NCI-H1930 (cell line): ENCODE data around the gene FLVCR1.
"Not testable (repeated sequence)": the region's sequence is repeated elsewhere in the genome, so short reads cannot be mapped to it uniquely, and the experiment has no call there.

ENCODE experiments used
- DNase-seq, 2 experiments: peaks; one replicate each; lab custom pipeline; 2025; lab: John Stamatoyannopoulos, UW

The FLVCR1 gene

DNA sequence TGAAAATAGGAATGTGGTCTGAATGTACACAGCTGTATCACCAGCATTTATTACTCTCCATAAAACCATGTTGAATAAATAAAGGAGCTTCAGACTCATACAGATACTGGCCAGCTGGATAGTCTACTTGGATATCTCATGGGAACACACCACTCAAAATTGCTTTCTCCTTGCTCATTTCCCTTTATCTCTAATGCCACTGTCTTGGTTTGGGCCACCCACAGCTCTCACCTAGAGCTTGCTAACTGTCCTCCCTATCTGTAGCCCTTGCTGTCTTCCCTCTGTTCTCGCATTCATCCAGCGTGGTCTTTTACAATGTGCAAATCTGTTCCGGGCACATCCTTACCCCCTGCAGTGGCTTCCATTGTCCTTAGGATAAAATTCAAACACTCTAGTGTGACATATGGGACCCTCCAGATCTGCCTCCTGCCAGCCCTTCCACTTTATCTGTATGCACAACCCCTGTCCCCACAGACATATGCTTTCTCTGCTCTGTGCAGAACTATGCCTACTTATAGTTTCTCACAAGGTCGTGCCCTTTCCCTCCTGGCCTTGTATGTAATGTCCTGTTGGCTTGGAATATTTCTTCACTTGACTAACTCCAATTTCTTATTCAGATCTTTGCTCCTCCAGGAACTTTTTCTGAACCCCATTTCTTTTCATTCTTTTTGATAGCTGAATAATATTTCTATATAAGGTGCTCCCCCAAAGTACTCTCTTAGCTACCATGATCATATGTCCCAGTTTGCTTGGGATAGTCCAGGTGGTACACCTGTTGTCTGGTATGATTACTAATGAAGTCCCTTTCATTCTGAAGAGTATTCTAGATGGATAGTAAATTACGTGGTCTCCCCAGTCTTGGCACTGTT is 2.9 kb downstream of the FLVCR1 start:
- no peak for DNase-seq

GRCh38 chr1:212862111-212862690 is 4.1 kb downstream of the FLVCR1 start:
- DNase-seq = no peak

DNA sequence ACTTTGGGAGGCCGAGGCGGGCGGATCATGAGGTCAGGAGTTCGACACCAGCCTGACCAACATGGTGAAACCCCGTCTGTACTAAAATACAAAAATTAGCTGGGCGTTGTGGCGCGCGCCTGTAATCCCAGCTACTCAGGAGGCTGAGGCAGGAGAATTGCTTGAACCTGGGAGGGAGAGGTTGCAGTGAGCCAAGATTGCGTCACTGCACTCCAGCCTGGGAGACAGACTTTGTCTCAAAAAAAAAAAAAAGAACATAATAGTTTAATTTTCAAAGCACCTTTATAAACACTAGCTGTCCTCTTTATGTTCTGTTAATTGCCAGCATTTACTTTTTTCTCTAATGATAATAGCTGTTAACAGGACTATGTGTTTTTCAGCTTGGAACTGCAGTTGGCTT is 5.3 kb downstream of the FLVCR1 start:
- DNase-seq = not testable (repeated sequence)

- DNase-seq = no peak
These were observed 6.1 kb downstream of the FLVCR1 start for GRCh38 chr1:212864201-212864600.

- DNase-seq = no peak
These were observed 9.1 kb downstream of the FLVCR1 start for GRCh38 chr1:212867192-212867591.

GRCh38 chr1:212871976-212872375 is 13.9 kb downstream of the FLVCR1 start:
- DNase-seq = no peak

DNA sequence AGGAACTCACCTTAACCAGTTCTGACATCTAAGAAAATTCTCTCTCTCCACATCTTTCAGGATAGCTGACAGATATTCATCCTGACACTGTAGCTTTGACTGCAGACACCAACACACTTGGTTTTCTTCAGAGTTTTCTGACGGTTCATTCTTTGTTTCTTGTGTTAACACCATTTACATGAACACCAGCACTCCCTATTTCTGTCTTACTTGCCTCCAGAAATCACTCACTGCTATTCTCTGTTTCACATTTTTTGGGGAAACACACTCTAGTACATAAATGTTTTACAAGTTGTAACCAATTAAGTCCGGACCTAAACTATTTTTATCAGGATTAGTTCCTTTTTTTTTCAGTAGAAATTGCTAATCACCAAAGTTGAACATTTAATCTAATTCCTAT is 15.4 kb downstream of the FLVCR1 start:
- no peak for DNase-seq

GRCh38 chr1:212878418-212878817 is 20.3 kb downstream of the FLVCR1 start:
- DNase-seq = no peak

DNA sequence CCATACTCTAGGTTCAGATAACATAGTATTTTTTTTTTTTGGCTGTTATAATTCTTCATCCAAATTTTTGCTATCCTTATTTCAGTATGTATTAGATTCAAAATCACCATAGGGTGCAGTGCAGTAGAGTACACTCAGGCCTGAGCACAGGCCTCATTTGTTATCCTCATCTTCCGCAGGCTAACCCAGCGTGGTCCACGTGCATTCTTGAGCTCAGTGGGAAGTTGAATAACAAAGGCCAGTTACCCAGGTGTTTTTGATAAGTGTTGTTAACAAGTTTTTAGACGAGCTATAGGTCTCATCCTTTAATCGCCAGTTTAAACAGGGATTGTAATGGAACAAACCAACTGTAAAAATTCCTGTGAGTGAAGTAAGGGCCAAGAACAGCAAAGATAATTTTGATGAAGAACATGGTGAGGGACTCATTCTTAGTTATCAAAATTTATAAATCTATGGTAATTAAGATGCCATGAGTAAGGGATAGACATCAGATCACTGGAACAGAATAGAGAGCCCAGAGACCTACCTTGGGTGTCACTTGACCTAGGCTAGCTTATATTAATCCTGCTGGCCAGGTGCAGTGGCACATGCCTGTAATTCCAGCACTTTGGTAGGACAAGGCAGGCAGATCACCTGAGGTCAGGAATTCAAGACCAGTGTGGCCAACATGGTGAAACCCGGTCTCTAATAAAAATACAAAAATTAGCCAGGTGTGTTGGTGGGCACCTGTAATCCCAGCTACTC is 22.0 kb downstream of the FLVCR1 start:
- no peak for DNase-seq

- no peak for DNase-seq
These were observed 26.5 kb downstream of the FLVCR1 start for GRCh38 chr1:212884592-212884991.

GRCh38 chr1:212892108-212892507 is 34.0 kb downstream of the FLVCR1 start:
- DNase-seq = no peak

DNA sequence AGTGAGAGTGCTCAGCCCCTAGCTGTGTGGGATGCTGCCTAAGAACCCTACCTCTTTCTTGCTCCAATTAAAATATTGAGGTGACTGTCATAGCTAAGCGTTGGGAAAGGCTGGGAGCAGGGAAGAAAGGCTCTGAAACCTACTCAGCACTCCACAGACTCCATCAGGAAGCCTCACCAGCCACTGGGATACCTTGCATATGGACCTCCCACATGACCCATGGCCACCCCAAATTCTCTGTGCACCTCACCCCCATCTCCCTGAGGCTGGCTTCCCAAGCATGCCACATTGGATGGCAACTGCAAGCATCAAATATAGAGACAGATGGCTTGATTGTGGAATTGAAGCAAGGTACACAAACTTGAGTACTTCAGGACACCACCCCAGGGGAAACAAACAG is 41.8 kb downstream of the FLVCR1 start:
- no peak for DNase-seq

DNA sequence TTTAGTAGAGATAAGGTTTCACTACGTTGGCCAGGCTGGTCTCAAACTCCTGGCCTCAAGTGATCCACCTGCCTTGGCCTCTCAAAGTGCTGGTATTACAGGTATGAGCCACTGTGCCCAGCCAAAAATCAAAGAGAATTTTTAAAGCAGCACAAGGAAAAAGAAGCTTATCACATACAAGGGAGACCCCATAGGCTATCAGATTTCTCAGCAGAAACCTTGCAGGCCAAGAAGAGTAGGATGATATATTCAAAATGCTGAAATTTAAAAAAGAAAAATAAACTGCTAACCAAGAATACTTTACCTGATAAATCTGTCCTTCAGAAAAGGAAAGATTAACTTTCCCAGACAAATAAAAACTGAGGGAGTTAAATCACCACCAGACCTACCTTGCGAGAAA is 43.2 kb downstream of the FLVCR1 start:
- DNase-seq = no peak

- DNase-seq = no peak
These were observed 44.0 kb downstream of the FLVCR1 start for GRCh38 chr1:212902054-212902453.

GRCh38 chr1:212903664-212904063 is 45.6 kb downstream of the FLVCR1 start:
- DNase-seq = no peak

GRCh38 chr1:212908071-212908470 is 50.0 kb downstream of the FLVCR1 start:
- DNase-seq = not testable (repeated sequence)

DNA sequence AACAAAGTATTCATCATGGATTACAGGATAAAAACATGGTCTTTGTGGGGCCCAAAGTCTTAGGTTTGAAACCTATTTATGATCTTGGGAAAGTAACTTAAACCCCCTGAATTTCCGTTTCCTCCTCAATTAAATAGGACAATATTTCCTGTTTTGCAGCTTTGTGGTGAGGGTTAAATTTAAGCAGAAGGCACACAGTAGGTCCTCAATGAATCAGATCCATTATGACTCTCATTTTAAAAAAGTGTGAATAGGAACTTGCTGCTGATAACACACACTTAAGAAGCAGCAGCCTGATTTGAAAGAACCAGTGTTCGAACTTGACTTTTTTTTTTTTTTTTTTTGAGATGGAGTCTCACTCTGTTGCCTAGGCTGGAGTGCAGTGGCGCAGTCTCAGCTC is 50.9 kb downstream of the FLVCR1 start:
- DNase-seq = no peak

GRCh38 chr1:212909652-212910063 is 51.6 kb downstream of the FLVCR1 start:
- DNase-seq = no peak

DNA sequence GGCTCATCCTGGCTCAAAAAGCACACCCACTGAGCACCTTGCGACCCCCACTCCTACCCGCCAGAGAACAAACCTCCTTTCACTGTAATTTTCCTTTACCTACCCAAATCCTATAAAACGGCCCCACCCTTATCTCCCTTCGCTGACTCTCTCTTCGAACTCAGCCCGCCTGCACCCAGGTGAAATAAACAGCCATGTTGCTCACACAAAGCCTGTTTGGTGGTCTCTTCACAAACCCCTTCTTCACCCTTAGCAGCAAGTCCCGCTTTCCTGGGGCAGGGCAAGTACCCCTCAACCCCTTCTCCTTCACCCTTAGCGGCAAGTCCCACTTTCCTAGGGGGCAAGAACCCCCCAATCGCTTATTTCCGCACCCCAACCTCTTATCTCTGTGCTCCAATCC is 52.1 kb downstream of the FLVCR1 start:
- not testable (repeated sequence) for DNase-seq

DNA sequence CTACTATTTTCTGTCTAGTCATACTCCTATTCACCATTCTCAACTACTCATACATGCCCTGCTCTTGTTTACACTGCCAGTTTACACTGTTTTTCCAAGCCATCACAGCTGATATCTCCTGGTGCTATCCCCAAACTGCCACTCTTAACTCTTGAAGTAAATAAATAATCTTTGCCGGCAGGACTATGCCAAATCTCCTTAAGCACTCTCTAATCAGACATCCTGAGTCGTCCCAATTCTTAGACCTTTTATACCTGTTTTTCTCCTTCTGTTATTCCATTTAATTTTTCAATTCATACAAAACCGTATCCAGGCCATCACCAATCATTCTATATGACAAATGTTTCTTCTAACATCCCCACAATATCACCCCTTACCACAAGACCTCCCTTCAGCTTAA is 55.6 kb downstream of the FLVCR1 start:
- DNase-seq = not testable (repeated sequence)

GRCh38 chr1:212914110-212914509 is 56.0 kb downstream of the FLVCR1 start:
- DNase-seq = not testable (repeated sequence)

GRCh38 chr1:212914789-212915188 is 56.7 kb downstream of the FLVCR1 start:
- no peak for DNase-seq
